ENCODE measurements around the gene CD40.
A peak's percentile ranks its signal among the peaks of the same experiment; 100 is the strongest.
"Not testable (repeated sequence)": the region's sequence is repeated elsewhere in the genome, so short reads cannot be mapped to it uniquely, and the experiment has no call there.

CD40 gene

DNA sequence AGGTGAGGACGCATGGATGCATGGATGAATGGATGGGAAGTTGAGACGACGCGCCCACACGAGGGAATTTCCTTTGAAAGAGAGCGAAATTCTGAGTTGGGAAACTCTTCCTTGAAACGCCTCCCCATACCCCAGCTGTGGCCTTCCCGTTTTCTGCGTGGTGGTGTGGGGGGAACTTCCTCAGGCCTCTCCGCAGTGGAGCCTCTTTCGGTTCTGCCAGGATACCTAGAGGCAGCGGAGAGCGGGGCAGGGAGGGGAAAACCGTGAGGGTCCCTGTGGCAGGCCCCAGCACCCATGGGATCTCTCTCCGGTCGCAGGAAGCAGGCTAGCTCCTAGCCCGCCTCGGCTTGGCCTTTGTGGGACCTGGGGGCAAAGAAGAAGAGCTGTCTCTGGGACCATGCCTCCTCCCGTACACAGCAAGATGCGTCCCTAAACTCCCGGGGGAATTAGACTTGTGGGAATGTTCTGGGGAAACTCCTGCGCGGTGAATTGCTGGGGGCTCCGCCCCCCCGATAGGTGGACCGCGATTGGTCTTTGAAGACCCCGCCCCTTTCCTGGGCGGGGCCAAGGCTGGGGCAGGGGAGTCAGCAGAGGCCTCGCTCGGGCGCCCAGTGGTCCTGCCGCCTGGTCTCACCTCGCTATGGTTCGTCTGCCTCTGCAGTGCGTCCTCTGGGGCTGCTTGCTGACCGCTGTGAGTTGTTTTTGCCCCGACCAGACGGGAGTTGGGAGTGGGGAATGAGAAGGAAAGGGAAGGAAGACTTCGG, at the start of gene CD40:
CD40 (plus strand) TSS at position 611 of the 764 bp plus-strand sequence; CDS start at position 641, 30 bp downstream.
- peak; percentile 81 for DNase-seq (ENCODE audit: low spot score)

DNA sequence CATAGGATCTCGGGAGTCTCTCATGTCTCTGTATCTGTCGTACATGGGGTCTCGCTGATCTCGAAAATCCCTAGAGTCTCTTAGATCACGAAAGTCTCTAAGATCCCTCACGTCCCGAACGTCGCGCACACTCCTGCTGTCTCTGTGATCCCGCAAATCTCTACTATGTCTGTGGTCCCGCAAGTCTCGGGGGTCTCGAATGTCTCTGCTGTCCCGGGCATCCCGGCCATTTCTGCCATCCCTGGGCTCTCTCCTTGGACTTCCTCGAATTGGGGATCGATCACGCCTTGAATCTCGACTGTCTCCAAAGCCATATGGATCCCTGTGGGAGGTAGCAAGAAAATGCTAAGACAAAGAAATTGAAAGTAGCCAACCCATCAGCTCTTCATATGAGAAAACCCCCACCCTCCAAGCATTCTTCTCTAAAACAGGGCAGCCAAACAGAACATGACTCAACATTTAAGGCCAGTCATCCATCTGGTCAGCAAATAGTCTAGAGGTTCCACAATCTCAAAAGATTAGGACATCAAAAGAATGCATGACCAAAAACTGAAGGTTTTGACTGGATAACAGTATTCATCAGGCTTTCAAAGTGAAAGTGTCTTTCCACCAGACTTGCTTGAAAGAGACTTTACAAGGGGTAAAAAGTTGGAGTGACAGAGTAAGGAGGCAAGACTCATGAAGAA, 47.8 kb upstream of the CD40 start:
- peak; percentile 61 for DNase-seq (ENCODE audit: low spot score)

DNA sequence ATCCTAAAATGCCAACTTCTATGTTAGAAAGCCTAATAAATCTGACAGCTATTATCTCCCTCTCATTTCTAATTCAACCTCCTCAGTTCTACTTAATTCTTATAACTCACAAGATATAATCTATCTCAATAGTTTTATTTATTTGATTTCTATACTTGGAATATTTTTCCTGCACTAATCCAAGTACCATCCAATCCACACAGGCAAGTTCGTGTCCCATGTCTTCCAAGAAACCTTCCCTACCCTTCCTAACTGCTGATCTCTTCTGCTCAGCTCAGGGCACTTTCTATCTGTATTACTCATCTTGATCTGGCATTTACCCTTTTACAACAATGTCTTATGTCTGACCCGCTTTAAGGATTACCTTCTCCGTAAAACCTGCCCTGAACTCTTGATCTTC, 46.5 kb upstream of the CD40 start:
- DNase-seq (ENCODE audit: low spot score): no peak

DNA sequence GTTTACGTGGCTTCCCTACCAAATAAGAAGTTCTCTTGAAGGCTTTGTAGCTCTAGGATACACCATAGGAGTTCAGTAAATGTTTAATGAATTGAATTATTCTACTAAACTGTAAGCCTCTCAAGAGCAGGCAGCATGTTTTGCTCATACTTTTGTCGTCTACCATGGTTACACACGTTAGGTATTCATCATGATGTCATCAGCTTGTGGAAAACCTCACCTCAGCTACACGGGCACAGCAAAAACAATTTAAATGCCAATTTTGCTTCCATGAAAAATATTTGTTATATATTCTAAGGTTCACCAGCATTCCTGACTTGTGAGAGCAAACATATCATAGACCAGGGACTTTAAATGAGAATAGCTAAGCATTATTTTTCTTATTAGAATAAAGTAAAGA, 45.1 kb upstream of the CD40 start:
- no peak for DNase-seq (ENCODE audit: low spot score)

DNA sequence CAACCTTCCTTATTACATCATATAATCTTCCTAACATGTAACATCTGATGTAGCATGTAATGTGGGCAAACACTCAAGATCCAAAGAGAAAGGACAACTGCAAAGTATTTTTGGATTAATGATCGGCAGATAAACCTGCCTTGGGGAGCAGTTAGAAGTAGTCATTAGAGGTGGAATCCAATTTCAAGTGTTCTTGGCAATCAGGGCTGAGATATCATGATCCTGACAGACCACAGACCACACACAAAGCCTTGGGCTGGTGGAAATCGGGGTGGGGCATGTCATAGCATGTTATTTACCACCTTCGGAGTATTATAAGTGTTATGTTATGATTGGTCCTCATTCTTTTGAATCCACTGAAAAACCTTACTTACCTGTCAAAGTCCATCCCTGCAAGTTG, 44.7 kb upstream of the CD40 start:
- DNase-seq (ENCODE audit: low spot score): no peak

DNA sequence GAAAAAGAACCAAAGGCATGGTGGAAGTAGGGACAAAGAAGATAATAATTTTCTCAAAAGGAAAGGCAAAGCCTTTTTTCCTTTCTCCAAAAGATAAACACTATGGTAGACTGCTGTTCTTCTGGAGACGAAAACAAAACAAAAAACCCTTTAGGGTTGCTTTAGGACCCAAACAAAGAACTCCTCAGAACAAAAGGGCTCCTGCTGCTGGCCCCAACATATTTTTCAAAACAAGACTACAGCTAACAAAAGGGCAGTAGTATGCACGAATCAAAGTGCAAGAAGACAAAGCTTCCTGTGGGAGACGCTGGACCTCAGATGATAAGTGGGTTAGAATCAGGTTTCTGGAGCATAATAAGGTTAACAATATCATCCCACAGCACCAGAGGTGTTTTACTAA, 44.1 kb upstream of the CD40 start:
- DNase-seq (ENCODE audit: low spot score): no peak

DNA sequence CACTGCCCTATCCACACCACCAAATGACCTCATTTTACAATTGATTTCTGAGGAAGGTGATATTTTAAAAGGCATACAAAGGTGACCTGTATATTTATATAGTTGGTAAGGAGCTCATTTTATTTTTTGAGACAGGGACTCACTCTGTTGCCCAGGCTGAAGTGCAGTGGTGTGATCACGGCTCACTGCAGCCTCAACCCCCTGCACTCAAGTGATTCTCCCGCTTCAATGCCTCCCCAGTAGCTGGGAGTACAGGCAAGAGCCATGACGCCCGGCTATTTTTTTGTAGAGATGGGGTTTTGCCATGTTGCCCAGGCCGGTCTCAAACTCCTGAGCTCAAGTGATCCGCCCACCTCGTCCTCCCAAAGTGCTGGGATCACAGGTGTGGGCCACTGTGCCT, 41.3 kb upstream of the CD40 start:
- DNase-seq (ENCODE audit: low spot score): no peak

DNA sequence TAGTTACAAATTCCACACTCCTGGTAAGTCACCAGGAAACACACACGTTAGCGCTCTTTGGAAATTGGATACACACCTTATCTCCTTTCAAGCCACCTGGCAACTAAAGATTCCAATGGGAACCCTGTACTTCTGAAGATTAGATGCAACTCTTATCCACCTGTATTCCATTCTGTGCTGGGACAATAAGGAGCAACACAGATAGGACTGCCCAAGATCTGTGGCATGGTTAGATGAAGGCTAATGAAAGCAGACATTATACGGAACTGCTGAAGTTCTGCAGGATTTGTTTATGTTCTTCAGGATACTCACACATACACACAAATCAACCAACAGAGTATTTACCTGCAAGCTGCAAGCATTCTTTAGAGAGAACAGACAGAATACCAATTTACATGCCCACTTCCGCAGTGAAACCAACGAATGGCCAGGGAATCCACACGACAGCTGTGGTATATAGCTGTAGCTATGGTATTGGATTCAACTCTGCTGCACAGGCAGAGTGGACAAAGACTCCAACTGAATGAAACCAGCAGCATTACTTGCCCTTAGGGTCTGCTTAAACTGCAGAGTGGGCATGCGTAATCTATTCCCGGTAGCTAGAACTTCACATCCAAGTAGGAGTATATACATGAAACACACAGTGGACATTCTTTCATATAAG, 40.3 kb upstream of the CD40 start:
- DNase-seq (ENCODE audit: low spot score): no peak

DNA sequence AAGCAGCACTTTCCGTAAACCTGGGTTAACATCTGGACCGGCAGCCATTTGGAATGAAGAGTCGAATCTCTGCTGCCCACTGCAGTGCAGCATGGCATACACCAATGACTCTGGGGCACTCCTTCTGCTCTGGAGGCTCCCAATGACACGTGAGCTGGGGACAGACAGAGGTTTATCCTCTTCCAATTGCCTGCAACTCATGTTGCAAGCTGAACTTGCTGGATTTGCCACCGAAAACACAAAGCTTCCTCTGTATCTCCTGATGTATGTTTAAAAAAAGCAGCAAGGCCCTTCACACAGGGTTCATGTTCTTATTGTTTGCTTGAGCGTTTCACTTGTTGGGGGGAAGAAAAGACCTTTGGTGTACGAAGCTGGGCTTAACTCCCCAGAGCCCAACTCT, 39.2 kb upstream of the CD40 start:
- no peak for DNase-seq (ENCODE audit: low spot score)

DNA sequence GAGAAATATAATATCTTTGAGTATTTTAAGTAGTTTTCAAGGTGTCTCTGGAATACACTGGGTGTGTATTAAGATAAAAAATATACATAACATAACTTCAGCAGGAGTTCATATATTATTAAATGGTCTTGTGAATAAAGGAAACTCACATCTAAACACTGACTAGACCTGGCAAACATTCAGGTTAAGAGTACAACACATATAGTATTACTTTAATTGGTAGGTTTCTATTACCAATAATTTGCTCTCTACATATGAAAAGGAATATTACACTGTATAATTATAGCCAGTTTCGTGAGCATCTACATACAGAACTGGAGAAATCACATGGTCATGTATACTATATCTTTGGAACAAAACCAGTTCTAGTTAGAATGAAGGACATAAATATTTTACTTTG, 37.0 kb upstream of the CD40 start:
- no peak for DNase-seq (ENCODE audit: low spot score)

DNA sequence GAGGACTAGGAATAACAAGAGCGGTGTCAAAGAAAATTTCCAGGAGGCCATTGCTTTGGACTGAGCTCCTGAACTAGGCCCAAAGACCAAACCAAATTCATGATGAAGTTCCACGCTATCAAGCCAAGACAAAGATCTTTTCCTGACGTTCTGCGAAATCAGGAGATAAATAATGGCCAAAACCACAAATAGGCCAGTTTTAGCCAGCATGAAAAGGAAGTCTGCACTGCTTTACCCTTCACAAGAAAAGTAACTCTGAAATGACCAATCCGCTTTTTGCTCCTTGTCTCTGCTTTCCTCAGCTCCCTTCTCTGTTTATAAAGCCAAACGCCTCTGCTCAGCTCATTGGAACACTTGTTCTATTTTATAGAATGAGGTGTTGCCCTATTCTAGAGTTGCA, 35.0 kb upstream of the CD40 start:
- no peak for DNase-seq (ENCODE audit: low spot score)

DNA sequence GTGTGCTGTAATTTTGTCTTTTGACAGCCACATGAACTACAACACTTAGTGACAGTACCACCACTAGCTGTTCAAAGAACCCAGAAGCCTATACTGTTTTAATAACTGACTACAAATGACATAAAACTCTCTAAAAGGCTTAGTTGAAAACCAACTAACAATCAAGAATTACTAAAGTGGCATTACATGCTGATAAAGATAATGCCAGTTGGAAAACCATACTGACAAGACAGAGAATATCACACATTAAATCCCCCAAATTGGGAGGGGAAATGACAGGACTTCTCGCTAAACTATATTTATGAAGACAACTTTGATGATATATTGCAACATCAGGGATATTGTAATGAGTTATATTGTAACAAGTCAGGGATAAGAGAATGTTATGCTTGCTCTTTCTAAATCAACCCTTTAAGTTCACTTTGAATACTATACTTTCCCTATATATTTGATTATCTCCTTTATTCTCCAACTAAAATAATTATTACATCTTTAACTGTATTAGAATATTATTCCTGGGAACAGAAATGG, 34.5 kb upstream of the CD40 start:
- no peak for DNase-seq (ENCODE audit: low spot score)

DNA sequence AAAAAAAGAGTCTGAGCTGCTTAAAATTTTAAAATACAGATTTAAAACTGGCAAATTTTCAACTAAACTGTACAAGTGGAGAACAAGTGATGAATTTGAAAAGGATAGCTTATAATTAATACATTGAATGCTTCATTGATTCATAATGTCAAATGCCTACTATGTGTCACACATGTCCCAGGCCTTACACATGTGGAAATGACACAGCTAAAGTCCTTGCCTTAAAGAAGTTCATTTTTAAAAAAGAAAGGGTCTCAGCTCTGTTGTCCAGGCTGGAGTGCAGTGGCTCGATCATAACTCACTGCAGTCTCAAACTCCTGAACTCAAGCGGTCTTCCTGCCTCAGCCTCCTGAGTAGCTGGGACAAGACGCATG, 33.3 kb upstream of the CD40 start:
- no peak for DNase-seq (ENCODE audit: low spot score)

DNA sequence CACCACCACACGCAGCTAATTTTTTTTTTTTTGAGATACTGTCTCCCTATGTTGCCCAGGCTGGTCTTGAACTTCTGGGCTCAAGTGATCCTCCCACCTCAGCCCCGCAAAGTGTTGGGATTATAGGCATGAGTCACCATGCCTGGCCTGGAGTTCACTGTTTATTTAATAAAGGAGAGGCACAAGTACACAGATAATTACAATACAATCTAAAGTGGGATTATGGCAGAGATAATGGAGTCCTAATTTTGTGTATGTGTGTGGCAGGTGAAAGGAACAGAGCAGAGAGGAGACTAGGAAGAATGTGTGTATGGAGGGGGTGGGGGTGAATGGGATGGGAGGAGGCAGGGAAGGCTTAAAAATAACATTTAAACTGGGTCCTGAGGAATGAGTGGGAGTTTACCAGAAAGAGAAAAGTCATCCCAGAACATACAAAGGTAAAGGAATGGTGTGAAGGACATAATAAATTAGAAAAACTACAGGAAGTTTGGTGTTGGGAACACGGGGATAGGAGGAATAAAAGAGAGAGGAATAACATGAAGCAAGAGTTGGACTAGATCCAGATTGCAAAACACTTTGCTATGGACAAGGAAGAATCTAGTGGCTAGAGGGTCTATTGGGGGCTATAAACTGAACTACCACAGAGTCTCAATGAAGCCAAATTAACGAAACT, 32.8 kb upstream of the CD40 start:
- peak; percentile 25 for DNase-seq (ENCODE audit: low spot score)

DNA sequence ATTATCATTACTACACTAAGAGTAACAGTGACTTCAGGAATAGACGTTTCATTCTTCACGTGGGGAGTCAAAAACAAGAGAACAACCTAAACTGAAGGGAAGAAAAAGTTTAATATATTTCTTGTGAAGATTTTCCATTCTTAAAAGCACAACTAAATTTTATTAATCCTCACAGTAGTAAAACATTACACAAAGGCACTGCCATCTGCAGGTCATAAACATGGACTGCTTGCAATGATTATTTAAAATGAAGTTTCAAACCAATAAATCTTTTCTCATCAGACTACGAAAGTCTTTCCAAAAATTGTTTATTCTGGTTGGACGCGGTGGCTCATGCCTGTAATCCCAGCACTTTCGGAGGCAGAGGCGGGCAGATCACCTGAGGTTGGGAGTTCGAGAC, 31.0 kb upstream of the CD40 start:
- no peak for DNase-seq (ENCODE audit: low spot score)

DNA sequence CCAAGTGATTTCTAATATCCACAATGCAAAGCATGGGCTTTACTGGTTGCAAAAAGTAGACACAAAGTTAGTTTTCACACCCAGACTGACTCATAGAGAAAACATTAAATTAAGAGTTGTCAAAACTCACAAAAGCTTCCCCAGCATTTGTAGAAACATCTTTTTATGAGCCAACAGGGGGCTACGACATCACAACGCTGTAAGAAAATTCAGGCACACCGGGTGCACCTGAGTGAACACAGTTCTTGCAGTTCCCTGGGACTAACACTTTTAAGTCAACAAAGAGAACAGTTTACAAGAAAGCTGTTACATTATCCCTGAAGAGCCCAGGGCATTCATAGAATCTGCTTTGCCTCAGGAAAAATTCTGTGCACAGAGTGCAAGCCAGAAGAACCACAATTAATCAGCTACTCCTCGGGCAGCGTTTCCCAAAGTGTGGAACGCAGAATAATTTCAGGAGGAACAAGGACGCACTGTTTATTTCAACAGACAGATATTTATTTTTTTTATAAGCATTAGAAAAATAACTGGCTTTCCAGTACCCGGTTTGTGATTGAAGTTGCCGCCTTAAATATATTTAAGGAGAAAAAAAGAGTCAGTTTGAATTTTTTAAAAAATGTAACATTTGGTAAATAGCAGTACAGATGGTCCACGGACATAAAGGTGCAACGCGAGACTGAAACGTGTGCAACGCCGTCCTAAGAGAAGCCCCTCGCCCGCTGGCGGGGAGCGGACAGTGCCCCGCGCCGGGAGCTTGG, 29.5 kb upstream of the CD40 start:
- DNase-seq (ENCODE audit: low spot score): peak; percentile 26

DNA sequence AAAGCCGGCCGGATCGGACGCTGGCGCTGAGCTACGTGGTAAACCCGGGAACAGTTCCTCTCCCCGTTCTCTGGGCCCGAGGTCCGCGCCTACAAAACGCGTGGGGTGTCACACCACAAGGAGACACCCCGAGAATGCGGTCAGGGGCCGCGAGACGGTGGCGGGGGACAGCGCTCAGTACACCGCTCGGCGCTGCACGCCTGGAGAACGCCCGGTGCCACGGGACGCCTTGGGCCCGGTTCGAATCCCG, 29.0 kb upstream of the CD40 start:
- DNase-seq (ENCODE audit: low spot score): peak; percentile 68

DNA sequence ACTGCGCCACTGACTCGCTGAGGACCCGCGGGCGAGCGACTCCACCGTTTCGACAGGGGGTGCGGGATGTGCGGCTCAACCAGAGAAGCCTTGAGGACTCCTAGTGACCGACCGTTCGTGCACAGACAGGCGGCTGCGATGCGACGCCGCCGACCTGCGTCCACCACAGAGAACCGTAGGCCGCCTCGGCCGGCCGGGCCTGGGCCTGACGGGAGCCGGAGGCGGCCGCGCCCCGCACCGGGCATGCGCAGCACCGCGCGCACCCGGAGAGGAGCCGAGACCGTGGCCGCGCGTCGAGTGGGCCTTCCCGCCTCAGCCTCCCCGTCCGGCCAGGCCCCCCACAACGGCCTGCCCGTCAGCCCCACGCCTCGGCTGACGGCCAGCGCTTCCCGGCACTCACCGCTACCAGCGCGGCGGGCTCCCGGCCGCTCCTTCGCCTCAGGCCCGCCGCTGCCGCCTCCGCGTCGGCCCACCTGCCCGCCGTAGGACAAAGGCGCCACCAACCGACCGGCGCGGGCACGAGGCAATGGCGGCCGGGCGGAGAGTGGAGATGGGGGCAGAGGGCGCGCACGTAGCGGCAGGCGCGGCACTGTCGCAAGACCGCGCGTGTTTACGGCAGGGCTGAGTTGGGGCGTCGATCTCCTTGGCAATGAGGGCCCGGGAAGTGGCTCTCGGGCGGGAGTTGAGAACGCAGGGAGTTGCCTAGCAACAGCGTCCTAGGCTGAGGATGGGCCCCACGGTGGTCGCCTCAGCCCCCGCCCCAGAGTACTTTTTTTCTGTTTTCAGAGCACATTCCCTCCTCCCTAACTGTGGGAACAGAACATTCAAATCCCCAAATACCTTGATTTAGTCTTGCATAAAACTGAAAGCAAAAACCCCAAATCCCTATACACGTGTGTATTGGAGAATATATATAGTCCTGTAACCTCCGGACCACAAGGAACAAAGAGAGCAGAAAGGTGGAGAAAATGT, 28.4 kb upstream of the CD40 start, which contains the start of gene NCOA5:
NCOA5 (minus strand) TSS at position 546 of the 972 bp plus-strand sequence. CDS start 10,538 bp downstream, outside the sequence.
- peak; percentile 99 for DNase-seq (ENCODE audit: low spot score)

DNA sequence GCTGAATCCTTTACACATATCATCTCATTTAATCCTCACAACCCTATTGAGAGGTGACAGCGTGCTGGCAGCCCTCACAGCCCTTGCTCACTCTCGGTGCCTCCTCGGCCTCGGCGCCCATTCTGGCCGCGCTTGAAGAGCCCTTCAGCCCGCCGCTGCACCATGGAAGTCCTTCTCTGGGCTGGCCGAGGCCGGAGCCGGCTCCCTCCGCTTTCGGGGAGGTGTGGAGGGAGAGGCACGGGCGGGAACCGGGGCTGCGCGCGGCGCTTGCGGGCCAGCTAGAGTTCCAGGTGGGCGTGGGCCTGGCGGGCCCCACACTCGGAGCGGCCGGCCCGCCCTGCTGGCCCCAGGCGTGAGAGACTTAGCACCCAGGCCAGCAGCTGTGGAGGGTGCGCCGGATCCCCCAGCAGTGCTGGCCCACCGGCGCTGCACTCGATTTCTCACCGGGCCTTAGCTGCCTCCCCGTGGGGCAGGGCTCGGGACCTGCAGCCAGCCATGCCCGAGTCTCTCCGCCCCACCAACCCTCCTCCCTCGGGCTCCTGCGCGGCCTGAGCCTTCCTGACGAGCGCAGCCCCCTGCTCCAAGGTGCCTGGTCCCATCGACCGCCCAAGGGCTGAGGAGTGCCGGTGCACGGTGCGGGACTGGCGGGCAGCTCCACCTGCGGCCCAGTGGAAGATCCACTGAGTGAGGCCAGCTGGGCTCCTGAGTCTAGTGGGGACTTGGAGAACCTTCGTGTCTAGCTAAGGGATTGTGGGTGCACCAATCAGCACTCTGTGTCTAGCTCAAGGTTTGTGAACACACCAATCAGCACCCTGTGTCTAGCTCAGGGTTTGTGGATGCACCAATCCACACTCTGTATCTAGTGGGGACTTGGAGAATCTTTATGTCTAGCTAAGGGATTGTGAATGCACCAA, 26.2 kb upstream of the CD40 start:
- DNase-seq (ENCODE audit: low spot score): not testable (repeated sequence)

DNA sequence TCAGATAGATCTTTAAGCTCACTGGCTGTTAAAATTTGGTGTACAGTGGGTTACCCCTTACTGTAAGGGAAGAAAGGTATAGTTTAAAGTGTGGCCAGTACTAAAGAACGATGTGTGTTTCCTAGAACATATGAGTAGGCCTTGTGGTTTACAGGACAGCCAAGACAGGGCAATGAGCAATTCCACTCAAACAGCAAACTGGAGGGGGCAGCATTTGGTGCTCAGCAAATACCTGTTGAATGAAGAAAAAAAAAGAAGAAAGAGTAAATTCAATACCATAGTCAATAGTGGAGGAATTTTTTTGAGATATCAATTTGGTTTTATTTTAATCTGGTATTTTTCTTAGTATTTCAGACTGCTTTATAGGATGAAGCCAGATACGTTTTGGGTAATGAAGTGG, 24.6 kb upstream of the CD40 start:
- no peak for DNase-seq (ENCODE audit: low spot score)
